ENCODE measurements around the gene GARNL3.

DNA sequence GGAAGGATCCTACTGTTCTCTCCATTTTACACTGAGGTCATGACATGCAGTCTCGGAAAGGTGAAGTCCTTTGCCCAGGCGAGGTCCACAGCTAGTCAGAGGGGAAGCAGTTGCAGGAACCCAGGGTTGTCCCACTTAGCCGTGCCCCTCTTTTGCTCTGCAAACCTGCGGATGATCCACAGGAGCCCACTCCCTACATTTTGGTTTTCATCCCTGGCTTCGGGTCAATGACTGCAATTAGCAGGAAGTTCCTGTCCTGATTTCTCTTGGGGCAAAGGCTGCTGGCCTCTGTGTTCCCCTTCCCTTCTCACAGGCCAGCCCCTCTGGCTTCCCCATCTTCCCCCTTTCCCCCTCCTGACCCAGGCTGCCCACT lies 133.7 kb downstream of the GARNL3 start:
- TF ChIP-seq, protein P1, sequence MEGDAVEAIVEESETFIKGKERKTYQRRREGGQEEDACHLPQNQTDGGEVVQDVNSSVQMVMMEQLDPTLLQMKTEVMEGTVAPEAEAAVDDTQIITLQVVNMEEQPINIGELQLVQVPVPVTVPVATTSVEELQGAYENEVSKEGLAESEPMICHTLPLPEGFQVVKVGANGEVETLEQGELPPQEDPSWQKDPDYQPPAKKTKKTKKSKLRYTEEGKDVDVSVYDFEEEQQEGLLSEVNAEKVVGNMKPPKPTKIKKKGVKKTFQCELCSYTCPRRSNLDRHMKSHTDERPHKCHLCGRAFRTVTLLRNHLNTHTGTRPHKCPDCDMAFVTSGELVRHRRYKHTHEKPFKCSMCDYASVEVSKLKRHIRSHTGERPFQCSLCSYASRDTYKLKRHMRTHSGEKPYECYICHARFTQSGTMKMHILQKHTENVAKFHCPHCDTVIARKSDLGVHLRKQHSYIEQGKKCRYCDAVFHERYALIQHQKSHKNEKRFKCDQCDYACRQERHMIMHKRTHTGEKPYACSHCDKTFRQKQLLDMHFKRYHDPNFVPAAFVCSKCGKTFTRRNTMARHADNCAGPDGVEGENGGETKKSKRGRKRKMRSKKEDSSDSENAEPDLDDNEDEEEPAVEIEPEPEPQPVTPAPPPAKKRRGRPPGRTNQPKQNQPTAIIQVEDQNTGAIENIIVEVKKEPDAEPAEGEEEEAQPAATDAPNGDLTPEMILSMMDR (IDR thresholded peaks at IDR 0.05): no peak
- TF ChIP-seq POLR2AphosphoS5 (IDR thresholded peaks at IDR 0.05): no peak

Data from breast epithelium (tissue), 3 donors.